Astrocyte of the hippocampus (primary cell): ENCODE measurements around the gene SGMS1.

Experiments
- DNase-seq: peaks from one replicate; pipeline ENCODE4 v3.0.0; 2011; ENCODE audit warnings: low read depth, low spot score

Gene SGMS1

GRCh38 chr10:50312464-50313437 is 311.0 kb downstream of the SGMS1 start:
- DNase-seq, result no peak

- no peak for DNase-seq
Observed at GRCh38 chr10:50310560-50311174, 313.1 kb downstream of the SGMS1 start.

- no peak for DNase-seq
Observed at GRCh38 chr10:50309342-50309741, 314.4 kb downstream of the SGMS1 start.

- no peak for DNase-seq
Observed at GRCh38 chr10:50304660-50305059, 319.1 kb downstream of the SGMS1 start.

- no peak for DNase-seq
Observed at GRCh38 chr10:50299948-50300669, 323.6 kb downstream of the SGMS1 start.

- DNase-seq, result no peak
Observed at GRCh38 chr10:50295367-50295766, 328.4 kb downstream of the SGMS1 start.

GRCh38 chr10:50294582-50294981 is 329.2 kb downstream of the SGMS1 start:
- DNase-seq, result no peak

GRCh38 chr10:50293513-50294313 is 330.0 kb downstream of the SGMS1 start:
- no peak for DNase-seq

GRCh38 chr10:50291261-50291850 is 332.4 kb downstream of the SGMS1 start:
- DNase-seq, result peak; percentile 18

- no peak for DNase-seq
Observed at GRCh38 chr10:50289196-50289595, 334.6 kb downstream of the SGMS1 start.

- DNase-seq, result no peak
Observed at GRCh38 chr10:50286996-50287803, 336.6 kb downstream of the SGMS1 start.

GRCh38 chr10:50286517-50286916 is 337.2 kb downstream of the SGMS1 start:
- peak; percentile 23 for DNase-seq

- no peak for DNase-seq
Observed at GRCh38 chr10:50281967-50282522, 341.7 kb downstream of the SGMS1 start.

GRCh38 chr10:50281210-50281966 is 342.4 kb downstream of the SGMS1 start:
- no peak for DNase-seq

GRCh38 chr10:50280049-50280841 is 343.5 kb downstream of the SGMS1 start:
- DNase-seq, result no peak

GRCh38 chr10:50279489-50279888 is 344.3 kb downstream of the SGMS1 start:
- DNase-seq, result peak; percentile 4

GRCh38 chr10:50275650-50276235 is 348.0 kb downstream of the SGMS1 start:
- peak; percentile 21 for DNase-seq

- no peak for DNase-seq
Observed at GRCh38 chr10:50272531-50272930, 351.2 kb downstream of the SGMS1 start.
